Measurements from ENCODE around the gene CAPNS1.

CAPNS1 gene

DNA sequence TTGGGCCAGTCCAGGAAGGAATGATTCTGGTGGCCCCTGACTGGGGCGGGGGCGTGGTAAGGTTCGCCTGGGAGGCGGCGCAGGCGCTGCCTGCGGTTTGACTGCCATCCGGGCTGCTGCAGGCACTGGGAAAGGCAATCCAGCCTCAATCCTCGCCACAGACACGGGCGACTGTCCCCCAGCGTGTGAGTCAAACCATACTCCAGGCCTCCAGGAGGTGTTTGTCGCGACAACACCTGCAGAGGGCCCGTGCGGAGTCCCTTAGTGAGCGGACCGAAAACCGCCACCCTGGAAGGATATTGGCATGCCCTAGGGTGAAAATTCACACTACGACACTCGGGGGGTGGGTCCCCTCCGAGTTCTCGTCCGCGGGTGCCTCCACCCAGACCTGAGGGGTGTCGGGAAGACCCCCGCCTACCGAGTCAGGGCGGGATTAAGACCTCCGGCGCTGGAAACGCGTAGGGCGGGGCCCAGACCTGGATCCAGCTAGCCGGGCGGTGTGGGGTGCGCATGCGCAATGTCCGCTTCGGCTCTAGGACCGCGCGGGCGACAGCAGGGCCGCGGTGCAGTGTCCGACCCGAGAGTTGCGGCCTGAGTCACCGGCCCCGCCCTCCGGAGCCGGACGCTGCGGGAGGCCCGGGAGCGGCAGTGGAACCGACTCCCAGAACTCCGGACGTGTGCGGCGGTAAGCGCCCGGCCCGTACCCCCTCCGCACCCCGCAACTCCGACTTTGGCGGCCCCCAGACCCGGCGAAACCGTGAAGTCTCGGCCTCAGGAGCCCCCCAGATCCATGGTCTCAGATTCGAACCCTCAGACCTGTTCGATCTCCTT lies at the start of gene CAPNS1:
TSS of gene CAPNS1 (plus strand) at position 594 of the 831 bp plus-strand sequence. CDS start 946 bp downstream, outside the sequence.
- ChIA-PET CTCF (interaction anchor here (0.8 to 5.5 kb wide), 3 partner anchors 9 to 13 kb away, joined by 3 to 47 read pairs (median 3); no protein-coding TSS in a partner anchor), POLR2A (interaction anchor here (0.5 kb wide), 2 partner anchors 8 to 64 kb away, joined by 4 to 5 read pairs; no protein-coding TSS in a partner anchor)
- DNase-seq (ENCODE audit: extremely low spot score): peak; percentile 98
- TF ChIP-seq CTCF (IDR thresholded peaks at IDR 0.05; ENCODE audit: control extremely low read depth, extremely low read depth, low read depth, missing control alignments): no peak

DNA sequence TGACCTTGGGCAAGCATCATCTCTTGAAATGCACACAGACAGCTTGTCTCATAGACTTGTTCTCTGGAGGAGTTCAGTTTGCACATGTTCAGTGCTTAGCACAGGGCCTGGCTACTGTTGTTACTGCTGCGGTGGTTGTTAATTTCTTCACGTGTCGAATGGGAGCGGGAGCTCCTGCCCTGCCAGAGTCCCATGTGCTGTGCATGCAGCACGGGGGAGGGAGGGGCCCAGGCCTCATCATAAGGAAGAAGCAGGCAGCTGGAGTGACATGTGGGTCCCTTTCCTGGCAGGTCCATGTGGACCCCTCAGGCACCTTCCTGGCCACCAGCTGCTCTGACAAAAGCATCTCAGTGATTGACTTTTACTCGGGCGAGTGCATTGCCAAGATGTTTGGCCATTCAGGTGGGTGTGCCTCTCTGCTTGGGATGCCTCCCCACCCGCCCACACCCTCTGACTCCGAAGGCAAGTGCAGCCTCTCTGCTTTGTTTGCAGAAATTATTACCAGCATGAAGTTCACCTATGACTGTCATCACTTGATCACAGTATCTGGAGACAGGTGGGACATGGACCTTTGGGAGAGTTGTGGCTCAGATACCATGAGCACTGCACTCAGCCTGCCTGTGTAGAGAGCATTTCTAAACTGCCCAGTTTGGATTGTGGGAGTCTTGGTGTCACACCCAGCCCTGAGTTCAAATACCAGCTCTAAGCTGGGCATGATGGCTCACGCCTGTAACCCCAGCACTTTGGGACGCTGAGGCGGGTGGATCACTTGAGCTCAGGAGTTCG lies 48.8 kb upstream of the CAPNS1 start:
- DNase-seq (ENCODE audit: extremely low spot score): no peak
- no peak for TF ChIP-seq CTCF (IDR thresholded peaks at IDR 0.05; ENCODE audit: control extremely low read depth, extremely low read depth, low read depth, missing control alignments)
- CTCF ChIA-PET: interaction anchor here (1.1 to 2.3 kb wide), 7 partner anchors 9 to 77 kb away, joined by 3 to 8 read pairs (median 3); partner anchors contain the start of gene OVOL3
- POLR2A ChIA-PET: no interaction called here

GRCh38 chr19:36092566-36092965 lies 47.3 kb upstream of the CAPNS1 start:
- ChIA-PET POLR2A (no interaction called here), CTCF (interaction anchor here (1.1 to 2.3 kb wide), 2 partner anchors 8 to 18 kb away, joined by 3 to 5 read pairs; partner anchors contain the start of gene OVOL3)
- no peak for DNase-seq (ENCODE audit: extremely low spot score)
- no peak for TF ChIP-seq CTCF (IDR thresholded peaks at IDR 0.05; ENCODE audit: control extremely low read depth, extremely low read depth, low read depth, missing control alignments)

DNA sequence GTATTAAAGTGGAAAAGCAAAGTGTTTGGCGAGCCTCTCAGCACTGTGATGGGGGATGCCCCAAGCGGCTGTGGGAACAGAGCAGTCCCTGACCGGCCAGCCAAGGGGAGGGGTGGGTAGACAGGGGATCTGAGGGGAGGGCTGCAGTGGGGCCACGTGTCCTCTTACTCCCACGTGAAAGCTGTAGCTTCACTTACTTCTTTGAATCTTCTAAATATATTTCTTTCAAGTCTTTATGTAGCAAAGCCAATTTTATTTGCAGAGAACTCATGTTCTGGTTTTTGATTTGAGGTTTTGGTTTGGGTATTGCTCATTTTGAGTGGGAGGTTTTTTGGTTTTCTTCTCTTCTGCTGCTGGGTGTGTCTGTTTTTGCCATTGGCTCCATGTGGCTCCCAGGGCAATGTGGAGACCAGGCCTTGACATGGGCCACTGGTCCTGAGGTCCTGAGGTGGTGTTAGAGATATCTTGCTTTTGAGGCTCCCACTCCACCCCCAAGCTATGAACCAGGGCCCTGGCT lies 46.7 kb upstream of the CAPNS1 start:
- ChIA-PET POLR2A (interaction anchor here (0.6 kb wide), 1 partner anchor 115 kb away, joined by 3 read pairs; no protein-coding TSS in a partner anchor), CTCF (interaction anchor here (2.3 to 2.6 kb wide), 2 partner anchors 18 to 33 kb away, joined by 5 to 15 read pairs; partner anchors contain the start of gene OVOL3)
- peak; percentile 82 for DNase-seq (ENCODE audit: extremely low spot score)
- TF ChIP-seq CTCF (IDR thresholded peaks at IDR 0.05; ENCODE audit: control extremely low read depth, extremely low read depth, low read depth, missing control alignments): no peak

GRCh38 chr19:36093687-36094086 lies 46.2 kb upstream of the CAPNS1 start:
- POLR2A ChIA-PET: interaction anchor here (0.6 kb wide), 1 partner anchor 114 kb away, joined by 3 read pairs; no protein-coding TSS in a partner anchor
- TF ChIP-seq CTCF (IDR thresholded peaks at IDR 0.05; ENCODE audit: control extremely low read depth, extremely low read depth, low read depth, missing control alignments): no peak
- CTCF ChIA-PET: interaction anchor here (2.6 kb wide), 1 partner anchor 33 kb away, joined by 15 read pairs; no protein-coding TSS in a partner anchor
- peak; percentile 41 for DNase-seq (ENCODE audit: extremely low spot score)

- CTCF ChIA-PET: interaction anchor here (1.2 kb wide), 1 partner anchor 14 kb away, joined by 3 read pairs; no protein-coding TSS in a partner anchor
- no peak for DNase-seq (ENCODE audit: extremely low spot score)
- no peak for TF ChIP-seq CTCF (IDR thresholded peaks at IDR 0.05; ENCODE audit: control extremely low read depth, extremely low read depth, low read depth, missing control alignments)
- POLR2A ChIA-PET: no interaction called here
Measured at GRCh38 chr19:36097036-36097435, 42.8 kb upstream of the CAPNS1 start.
